HG03565 (cell line): ENCODE data around the gene MT1F.

Source experiments
- ATAC-seq: cut with Tn5 transposase; IDR thresholded peaks from one replicate; pipeline ENCODE4 v1.9.1; 2021; ENCODE audit warnings: mild to moderate bottlenecking, moderate library complexity; ENCODE audit not compliant: unreplicated experiment

MT1F gene

GRCh38 chr16:56690420-56691122 lies 32.8 kb downstream of the MT1F start:
- no peak for ATAC-seq

GRCh38 chr16:56691885-56692284 lies 34.1 kb downstream of the MT1F start:
- no peak for ATAC-seq

GRCh38 chr16:56695246-56695645 lies 37.5 kb downstream of the MT1F start:
- no peak for ATAC-seq

- no peak for ATAC-seq
These were observed 39.8 kb downstream of the MT1F start for GRCh38 chr16:56697456-56698155.

GRCh38 chr16:56700195-56700594 lies 42.4 kb downstream of the MT1F start:
- ATAC-seq = no peak

- ATAC-seq = no peak
These were observed 42.9 kb downstream of the MT1F start for GRCh38 chr16:56700631-56701030.

- no peak for ATAC-seq
These were observed 43.8 kb downstream of the MT1F start for GRCh38 chr16:56701534-56701933.

GRCh38 chr16:56702836-56703235 lies 45.1 kb downstream of the MT1F start:
- no peak for ATAC-seq
